ENCODE measurements around the gene ADCY1. TPM values are rescaled to one million over a fixed set of nuclear protein-coding genes. Genes with fewer than 3 reads are reported as not detected.

Gene ADCY1
- total RNA-seq, 4 donors from 2014 or later = 2.3 to 4.8 (median 2.8) TPM

GRCh38 chr7:45699726-45700390 is 125.7 kb downstream of the ADCY1 start:
- TF ChIP-seq CTCF (IDR thresholded peaks at IDR 0.05) = no peak
- ATAC-seq (ENCODE audit: low FRiP score) (no peak), DNase-seq (ENCODE audit: low spot score) (no peak)

- DNase-seq (ENCODE audit: low spot score) (no peak), ATAC-seq (ENCODE audit: low FRiP score) (no peak)
- TF ChIP-seq CTCF (IDR thresholded peaks at IDR 0.05) = no peak
These were observed 126.4 kb downstream of the ADCY1 start for GRCh38 chr7:45700556-45700955.

GRCh38 chr7:45701701-45702510 is 127.7 kb downstream of the ADCY1 start:
- ATAC-seq (ENCODE audit: low FRiP score) (no peak), DNase-seq (ENCODE audit: low spot score) (no peak)
- no peak for TF ChIP-seq CTCF (IDR thresholded peaks at IDR 0.05)

GRCh38 chr7:45702751-45703150 is 128.6 kb downstream of the ADCY1 start:
- ATAC-seq (ENCODE audit: low FRiP score) (no peak), DNase-seq (ENCODE audit: low spot score) (no peak)
- TF ChIP-seq CTCF (IDR thresholded peaks at IDR 0.05) = no peak

GRCh38 chr7:45703373-45703821 is 129.2 kb downstream of the ADCY1 start:
- DNase-seq (ENCODE audit: low spot score) (no peak), ATAC-seq (ENCODE audit: low FRiP score) (no peak)
- TF ChIP-seq CTCF (IDR thresholded peaks at IDR 0.05) = no peak

GRCh38 chr7:45703911-45704682 is 129.9 kb downstream of the ADCY1 start:
- DNase-seq (ENCODE audit: low spot score) (no peak), ATAC-seq (ENCODE audit: low FRiP score) (no peak)
- no peak for TF ChIP-seq CTCF (IDR thresholded peaks at IDR 0.05)
